ENCODE measurements around the gene SLC1A4.

GRCh38 chr2:64947885-64948284 is 41.3 kb upstream of the SLC1A4 start:
- TF ChIP-seq CTCF (IDR thresholded peaks at IDR 0.05; ENCODE audit: insufficient read depth, low read depth, low read length) (no peak), EZH2 (IDR thresholded peaks at IDR 0.05; ENCODE audit: insufficient read depth, low read length) (no peak)
